Left cardiac atrium (tissue), 4 donors: Measurements from ENCODE around the gene IKBKE. TPM values are rescaled to one million over a fixed set of nuclear protein-coding genes. Genes with fewer than 3 reads are reported as not detected.

Source experiments
- ATAC-seq, 2 donors: fragments of 200-7000 bp; cut with Tn5 transposase; one replicate each; pipeline ENCODE4 v1.9.1; 2020; ENCODE audit warnings: mild to moderate bottlenecking in 2 of 2, moderate library complexity in 2 of 2
- DNase-seq: peaks from one replicate; pipeline ENCODE4 v3.0.0-alpha.2; 2020
- intact Hi-C, 2 donors: fragments of 100-400 bp; cut with DNase I; formaldehyde crosslinking; loops; one replicate each; pipeline versions ENCODE4 v1.14.1 to v1.15.1; 2022 to 2023
- long read RNA-seq: library from polyadenylated mRNA; unstranded; transcript quantifications from one replicate; pipeline ENCODE4 v2.0.0, GENCODE V29; 2021
- total RNA-seq, 2 donors: library from RNA; stranded (reverse); fragmentation: NEBNext Ultra II Directional; extraction: Animal tissue kit (Norgen Biotek cat#: 25700); gene quantifications; one replicate each; pipeline ENCODE4 v1.2.1, GENCODE V29; 2021
- donor health status: DM: no; HTN: yes; CAD: no.
- donor health status: DM: no; HTN: yes; CAD: no; lungs with severe emphysema.
- donor health status: DM: yes; HTN: yes; CAD: no.
- donor health status: Dilated cardiomyopathy.

IKBKE gene
- total RNA-seq, result 1 to 10 TPM in 1 of 2 donors, under 1 TPM in 1; 0.94 to 1.7 TPM
- long read RNA-seq, partial matches to known transcripts, result 0 of 1 reads
- long read RNA-seq, other reads (novel, unspliced or antisense), result 0 of 1 reads

GRCh38 chr1:206469933-206470691 lies at the start of gene IKBKE:
Gene IKBKE, plus strand, starts transcription at chr1:206470476. Its CDS starts 2,752 bp downstream, at chr1:206473228.
- DNase-seq, result peak; percentile 57

DNA sequence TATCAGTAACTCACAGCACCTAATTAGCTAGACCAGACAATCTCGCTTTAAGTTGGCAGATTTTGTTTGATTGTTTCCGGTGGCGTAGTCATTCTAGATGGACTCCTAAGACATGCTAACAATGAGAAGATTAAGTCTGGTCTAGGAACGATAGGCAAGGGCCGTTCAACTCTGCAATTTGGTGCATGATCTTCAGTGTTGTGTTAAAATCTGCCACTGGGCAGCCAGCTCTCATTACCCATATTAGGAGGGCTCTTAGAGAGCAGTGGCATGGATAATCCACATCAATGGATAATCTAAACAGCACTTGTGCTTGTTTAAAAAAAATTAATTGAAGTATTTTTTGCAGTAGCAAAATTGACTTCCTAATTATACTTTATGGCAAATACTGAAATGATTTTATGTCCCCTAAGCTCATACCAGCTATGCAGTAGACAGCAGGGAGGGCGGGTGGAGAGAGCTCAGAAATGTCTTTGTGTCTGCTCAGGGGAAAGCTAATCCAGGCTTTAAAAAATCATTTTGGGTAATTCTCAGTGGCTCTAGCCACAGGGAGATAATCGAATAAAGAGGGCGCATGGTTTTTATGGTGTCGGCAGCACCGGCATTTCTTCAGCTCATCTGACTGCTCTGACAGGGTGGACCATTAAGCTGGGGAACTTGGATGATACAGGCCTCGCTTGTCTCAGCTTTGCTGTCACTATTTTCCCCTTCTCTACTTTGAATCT lies 48.5 kb upstream of the IKBKE start:
- intact Hi-C loops, result no loop called here
- no peak for ATAC-seq

More at GRCh38 chr1:206469933-206470691, at the start of gene IKBKE:
- peak; percentile 81 to 82 for ATAC-seq
- intact Hi-C loops, result no loop called here

DNA sequence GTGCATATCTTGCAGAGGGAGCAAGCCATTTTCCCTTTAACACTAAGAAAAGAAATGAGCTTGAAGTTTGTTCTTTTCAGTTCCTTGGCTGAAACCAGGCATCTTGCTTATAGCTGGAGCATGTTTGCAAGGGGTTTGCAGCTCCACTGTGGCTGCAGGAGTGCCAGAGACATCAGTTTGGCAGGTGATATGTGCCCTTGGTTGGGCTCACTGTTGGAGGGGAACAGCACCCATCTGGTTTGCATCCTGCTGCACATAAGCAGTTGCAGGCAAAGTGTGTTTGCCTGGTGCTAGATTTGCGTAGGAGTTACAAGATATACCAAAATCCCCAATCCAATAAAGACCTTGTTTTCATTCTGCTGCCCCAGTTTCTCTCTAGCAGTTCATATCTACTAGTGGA lies 47.8 kb upstream of the IKBKE start:
- intact Hi-C loops, result no loop called here
- no peak for ATAC-seq
- no peak for DNase-seq

More for the DNA sequence above, 48.5 kb upstream of the IKBKE start:
- no peak for DNase-seq

DNA sequence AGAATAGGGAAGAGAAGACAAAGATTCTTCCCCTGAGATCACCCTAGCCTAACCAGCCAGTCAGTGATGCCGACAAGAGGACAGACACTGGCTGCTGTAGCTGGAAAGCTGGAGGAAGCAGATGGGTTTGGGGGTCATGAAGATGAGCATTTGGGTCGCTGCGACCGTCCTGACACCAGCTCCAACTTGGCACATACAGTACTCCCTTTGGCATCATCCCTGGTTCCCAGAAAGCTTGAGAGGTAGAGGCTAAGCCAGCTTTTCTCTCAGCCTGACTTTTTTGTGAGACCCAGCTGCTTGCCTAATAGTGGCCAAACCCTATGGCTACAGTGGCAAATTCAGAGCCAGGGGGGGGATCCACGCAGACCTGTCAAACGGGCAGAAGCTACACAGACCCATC lies 43.0 kb upstream of the IKBKE start:
- no peak for DNase-seq
- ATAC-seq, result no peak
- intact Hi-C loops, result no loop called here

- ATAC-seq, result no peak
- intact Hi-C loops, result no loop called here
- no peak for DNase-seq
Observed at GRCh38 chr1:206429421-206429820, 40.9 kb upstream of the IKBKE start.

- intact Hi-C loops, result no loop called here
- DNase-seq, result peak; percentile 36
- peak; percentile 65 to 77 for ATAC-seq
Observed at GRCh38 chr1:206430031-206430983, 40.0 kb upstream of the IKBKE start.

DNA sequence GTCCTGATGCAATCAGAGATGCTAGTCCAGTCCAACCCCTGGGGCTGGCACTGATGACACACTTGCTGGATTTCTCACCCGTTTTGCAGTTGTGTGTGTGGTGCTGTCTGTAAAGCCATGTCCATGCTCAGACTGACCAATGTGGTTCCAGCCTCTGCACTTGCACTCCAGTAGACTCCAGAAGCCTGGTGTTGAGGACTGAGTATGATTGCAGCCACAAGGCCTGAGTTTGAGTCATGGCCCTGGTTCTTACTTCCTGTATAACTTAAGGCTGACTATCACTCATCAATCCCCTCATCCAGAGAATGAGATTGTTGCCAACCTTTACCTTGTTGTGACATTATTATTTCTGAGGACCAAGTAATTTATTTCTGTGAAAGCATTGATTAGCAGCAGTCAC lies 34.8 kb upstream of the IKBKE start:
- DNase-seq (no peak), ATAC-seq (no peak)
- intact Hi-C loops, result no loop called here

DNA sequence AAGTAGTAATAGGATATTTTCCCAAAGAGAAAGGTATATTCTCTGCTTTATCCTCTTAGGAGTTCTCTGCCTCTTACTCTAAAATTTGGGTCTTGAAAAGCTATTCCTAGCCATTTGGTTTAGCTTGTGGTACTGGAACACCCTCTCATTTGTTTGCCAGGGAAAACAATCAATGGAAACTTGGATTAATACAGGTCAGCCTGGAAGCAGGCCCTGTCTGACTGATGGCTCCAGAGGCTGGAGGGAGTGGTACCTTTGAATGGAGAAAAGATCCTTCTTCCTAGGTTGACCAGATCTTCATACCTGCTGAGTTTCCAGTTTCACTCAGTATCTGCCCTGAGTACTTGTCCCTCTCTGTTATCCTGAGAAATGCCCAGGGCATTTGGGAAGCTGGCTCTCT lies 31.7 kb upstream of the IKBKE start:
- DNase-seq (no peak), ATAC-seq (no peak)
- intact Hi-C loops, result no loop called here

- ATAC-seq (no peak), DNase-seq (no peak)
- intact Hi-C loops, result no loop called here
Observed at GRCh38 chr1:206439205-206439604, 31.1 kb upstream of the IKBKE start.

- no peak for DNase-seq
- no peak for ATAC-seq
- intact Hi-C loops, result no loop called here
Observed at GRCh38 chr1:206441336-206441967, 28.8 kb upstream of the IKBKE start.

GRCh38 chr1:206442101-206442500 lies 28.2 kb upstream of the IKBKE start:
- intact Hi-C loops, result no loop called here
- DNase-seq (no peak), ATAC-seq (no peak)

DNA sequence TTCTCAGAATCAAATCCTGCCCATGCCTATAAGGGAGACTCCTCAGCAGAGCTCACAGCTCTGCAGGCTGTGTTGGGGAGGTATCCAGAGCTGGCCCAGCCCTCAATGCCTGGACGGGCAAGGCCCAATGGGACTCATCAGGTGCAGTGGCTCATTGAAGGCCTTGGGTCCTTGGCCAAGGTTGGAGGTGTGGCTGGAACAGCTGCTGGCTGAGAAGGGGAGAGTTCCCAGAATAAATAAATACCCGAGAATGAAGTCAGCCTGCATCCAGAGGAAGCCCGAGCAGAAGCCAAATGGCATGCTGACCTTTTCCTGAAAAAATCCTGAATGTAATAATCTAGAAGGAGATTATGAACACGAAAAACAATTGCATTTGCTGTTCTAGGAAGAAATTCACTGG lies 25.2 kb upstream of the IKBKE start:
- ATAC-seq (peak; percentile 80 to 86), DNase-seq (peak; percentile 64)
- intact Hi-C loops, result no loop called here

GRCh38 chr1:206445911-206446356 lies 24.3 kb upstream of the IKBKE start:
- ATAC-seq (no peak), DNase-seq (no peak)
- intact Hi-C loops, result no loop called here

GRCh38 chr1:206446688-206447421 lies 23.4 kb upstream of the IKBKE start:
- intact Hi-C loops, result no loop called here
- DNase-seq (no peak), ATAC-seq (no peak)

DNA sequence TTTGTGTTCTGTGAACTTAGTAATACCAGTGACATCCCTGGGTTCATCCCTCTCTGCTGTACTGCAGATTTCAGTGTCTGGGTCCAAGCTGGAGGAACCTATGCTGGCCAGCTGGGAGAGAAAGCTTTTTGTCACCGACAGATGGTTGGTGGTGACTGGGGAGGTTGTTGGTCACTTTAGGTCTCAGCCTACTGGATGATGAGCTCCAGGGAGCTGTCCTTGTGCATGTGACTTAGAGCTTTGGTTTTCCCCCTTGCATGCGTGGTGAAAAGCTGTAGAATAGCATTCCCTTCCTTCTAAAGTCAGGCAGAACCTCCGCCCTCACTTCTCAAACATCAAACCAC lies 22.9 kb upstream of the IKBKE start:
- DNase-seq (no peak), ATAC-seq (no peak)
- intact Hi-C loops, result no loop called here

- ATAC-seq (no peak), DNase-seq (no peak)
- intact Hi-C loops, result no loop called here
Observed at GRCh38 chr1:206447792-206448191, 22.5 kb upstream of the IKBKE start.

- no peak for ATAC-seq
- DNase-seq, result no peak
Observed at GRCh38 chr1:206448471-206448870, 21.8 kb upstream of the IKBKE start.

GRCh38 chr1:206449565-206449964 lies 20.7 kb upstream of the IKBKE start:
- no peak for DNase-seq
- no peak for ATAC-seq
- intact Hi-C loops, result no loop called here

More at GRCh38 chr1:206448471-206448870, 21.8 kb upstream of the IKBKE start:
- intact Hi-C loops, result no loop called here
